Measurements from ENCODE around the gene FAM163A.

FAM163A gene

DNA sequence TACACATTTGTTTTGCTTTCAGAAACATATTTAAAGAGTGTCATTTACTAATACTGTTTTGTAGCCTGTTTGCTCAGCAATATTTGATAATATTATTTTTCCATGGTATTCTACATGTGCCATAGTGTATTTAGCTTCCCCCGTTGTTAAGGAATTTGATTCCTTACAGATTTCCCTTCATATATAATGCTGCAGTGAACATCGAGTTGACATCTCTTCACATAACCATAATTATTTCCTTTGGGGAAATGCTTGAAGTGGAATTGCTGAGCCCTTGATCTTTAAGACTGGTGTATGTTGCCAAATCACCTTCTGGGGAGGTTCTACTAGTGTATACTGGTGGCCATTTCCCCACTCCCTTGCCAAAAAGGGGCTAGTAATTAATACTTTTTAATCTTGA is 42.6 kb downstream of the FAM163A start:
- Histone ChIP-seq H3K27ac (no peak overlapping the region), H3K27me3 (ENCODE audit: insufficient read depth, low read depth, severe bottlenecking) (no peaks in the 10 kb centered on the region), H3K9me3 (ENCODE audit: severe bottlenecking) (no peaks in the 10 kb centered on the region), H3K4me3 (ENCODE audit: low read depth, low read length) (no peak overlapping the region), H3K36me3 (no peaks in the 10 kb centered on the region)
- DNase-seq: no peak
- TF ChIP-seq, protein P1, sequence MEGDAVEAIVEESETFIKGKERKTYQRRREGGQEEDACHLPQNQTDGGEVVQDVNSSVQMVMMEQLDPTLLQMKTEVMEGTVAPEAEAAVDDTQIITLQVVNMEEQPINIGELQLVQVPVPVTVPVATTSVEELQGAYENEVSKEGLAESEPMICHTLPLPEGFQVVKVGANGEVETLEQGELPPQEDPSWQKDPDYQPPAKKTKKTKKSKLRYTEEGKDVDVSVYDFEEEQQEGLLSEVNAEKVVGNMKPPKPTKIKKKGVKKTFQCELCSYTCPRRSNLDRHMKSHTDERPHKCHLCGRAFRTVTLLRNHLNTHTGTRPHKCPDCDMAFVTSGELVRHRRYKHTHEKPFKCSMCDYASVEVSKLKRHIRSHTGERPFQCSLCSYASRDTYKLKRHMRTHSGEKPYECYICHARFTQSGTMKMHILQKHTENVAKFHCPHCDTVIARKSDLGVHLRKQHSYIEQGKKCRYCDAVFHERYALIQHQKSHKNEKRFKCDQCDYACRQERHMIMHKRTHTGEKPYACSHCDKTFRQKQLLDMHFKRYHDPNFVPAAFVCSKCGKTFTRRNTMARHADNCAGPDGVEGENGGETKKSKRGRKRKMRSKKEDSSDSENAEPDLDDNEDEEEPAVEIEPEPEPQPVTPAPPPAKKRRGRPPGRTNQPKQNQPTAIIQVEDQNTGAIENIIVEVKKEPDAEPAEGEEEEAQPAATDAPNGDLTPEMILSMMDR (IDR thresholded peaks at IDR 0.05; ENCODE audit: low read depth, low read length): no peak

- TF ChIP-seq, protein P1 (IDR thresholded peaks at IDR 0.05; ENCODE audit: low read depth, low read length): no peak
- Histone ChIP-seq H3K27ac (no peak overlapping the region), H3K9me3 (ENCODE audit: severe bottlenecking) (no peaks in the 10 kb centered on the region), H3K27me3 (ENCODE audit: insufficient read depth, low read depth, severe bottlenecking) (no peaks in the 10 kb centered on the region), H3K36me3 (no peaks in the 10 kb centered on the region), H3K4me3 (ENCODE audit: low read depth, low read length) (no peak overlapping the region)
- no peak for DNase-seq
Observed at GRCh38 chr1:179786815-179787685, 44.0 kb downstream of the FAM163A start.

- H3K36me3 ChIP-seq: no peaks in the 10 kb centered on the region
- no peak overlapping the region for H3K4me3 ChIP-seq (ENCODE audit: low read depth, low read length)
- no peak overlapping the region for H3K27ac ChIP-seq
- TF ChIP-seq, protein P1 (IDR thresholded peaks at IDR 0.05; ENCODE audit: low read depth, low read length): no peak
- H3K27me3 ChIP-seq (ENCODE audit: insufficient read depth, low read depth, severe bottlenecking): no peaks in the 10 kb centered on the region
- DNase-seq: no peak
- no peaks in the 10 kb centered on the region for H3K9me3 ChIP-seq (ENCODE audit: severe bottlenecking)
Observed at GRCh38 chr1:179788259-179788658, 45.2 kb downstream of the FAM163A start.

GRCh38 chr1:179793281-179793680 is 50.2 kb downstream of the FAM163A start:
- Histone ChIP-seq H3K9me3 (ENCODE audit: severe bottlenecking) (no peaks in the 10 kb centered on the region), H3K27me3 (ENCODE audit: insufficient read depth, low read depth, severe bottlenecking) (no peaks in the 10 kb centered on the region), H3K4me3 (ENCODE audit: low read depth, low read length) (no peak overlapping the region), H3K27ac (no peak overlapping the region), H3K36me3 (no peaks in the 10 kb centered on the region)
- DNase-seq: no peak
- TF ChIP-seq, protein P1 (IDR thresholded peaks at IDR 0.05; ENCODE audit: low read depth, low read length): no peak

GRCh38 chr1:179794146-179794545 is 51.1 kb downstream of the FAM163A start:
- DNase-seq: no peak
- Histone ChIP-seq H3K36me3 (no peaks in the 10 kb centered on the region), H3K4me3 (ENCODE audit: low read depth, low read length) (no peak overlapping the region), H3K27me3 (ENCODE audit: insufficient read depth, low read depth, severe bottlenecking) (no peaks in the 10 kb centered on the region), H3K27ac (no peak overlapping the region), H3K9me3 (ENCODE audit: severe bottlenecking) (no peaks in the 10 kb centered on the region)
- TF ChIP-seq, protein P1 (IDR thresholded peaks at IDR 0.05; ENCODE audit: low read depth, low read length): no peak

All from WERI-Rb-1 (cell line).